Mucosa of descending colon (tissue), 3 donors: Measurements from ENCODE around the gene CNTN2. TPM values are rescaled to one million over a fixed set of nuclear protein-coding genes. Genes with fewer than 3 reads are reported as not detected.

Source experiments
- ATAC-seq: fragments of 200-7000 bp; cut with Tn5 transposase; one replicate; pipeline ENCODE4 v1.9.1; 2020; ENCODE audit warnings: mild to moderate bottlenecking, moderate library complexity
- DNase-seq, 3 donors: peaks; one replicate each; pipeline ENCODE4 v3.0.0-alpha.2; 2020
- H3K36me3 ChIP-seq: fragments of 200-600 bp; one replicate; pipeline ENCODE4 v1.8.0; 2021; ENCODE audit warnings: low read depth, mild to moderate bottlenecking
- H3K4me1 ChIP-seq: fragments of 200-600 bp; one replicate; pipeline ENCODE4 v1.8.0; 2021; ENCODE audit warnings: low read depth, mild to moderate bottlenecking
- H3K4me3 ChIP-seq: fragments of 200-600 bp; one replicate; pipeline ENCODE4 v1.8.0; 2021; ENCODE audit warnings: mild to moderate bottlenecking
- H3K9me3 ChIP-seq: fragments of 200-600 bp; one replicate; pipeline ENCODE4 v1.8.0; 2021; ENCODE audit warnings: mild to moderate bottlenecking
- CTCF ChIP-seq: fragments of 200-600 bp; IDR thresholded peaks from one replicate; pipeline ENCODE4 v1.8.0; 2022; ENCODE audit warnings: antibody characterized with exemption, mild to moderate bottlenecking
- intact Hi-C, 2 donors: fragments of 100-400 bp; cut with DNase I in 1 of 2; cut with micrococcal nuclease in 1 of 2; formaldehyde crosslinking; loops; one replicate each; pipeline versions ENCODE4 v1.11.0 to v1.11.1; 2022; cut with DNase I, micrococcal nuclease
- total RNA-seq, 3 donors: library from RNA; stranded (reverse); fragmentation: NEBNext Ultra II Directional in 2 of 3; extraction: Animal tissue kit (Norgen Biotek cat#: 25700) in 2 of 3; gene quantifications; one replicate each; pipeline versions ENCODE4 v1.2.1 to v1.2.4, GENCODE V29; 2021 to 2023
- donor health status: DM: no; HTN: no; CAD: no; lungs with moderate emphysema.
- donor health status: DM: no; HTN: no; CAD: no.
- donor health status: DM: no; HTN: yes; CAD: no.

CNTN2 gene
- total RNA-seq, 3 donors from 2014 or later = 0.43 to 6.8 (median 0.51) TPM

GRCh38 chr1:205060746-205061145, 17.7 kb downstream of the CNTN2 start:
- no peak overlapping the region for H3K4me3 ChIP-seq
- no peaks in the 10 kb centered on the region for H3K9me3 ChIP-seq
- peaks cover 2% of the 10 kb centered on the region for H3K4me1 ChIP-seq
- TF ChIP-seq CTCF = no peak
- no peak for ATAC-seq
- DNase-seq = no peak
- H3K36me3 ChIP-seq = no peaks in the 10 kb centered on the region
- intact Hi-C loops = loop anchor here (5.0 kb wide), 1 partner anchor 73 kb away; no protein-coding TSS in a partner anchor

- H3K36me3 ChIP-seq = no peaks in the 10 kb centered on the region
- no peak for DNase-seq
- no peak overlapping the region for H3K4me3 ChIP-seq
- intact Hi-C loops = loop anchor here (5.0 kb wide), 1 partner anchor 74 kb away; no protein-coding TSS in a partner anchor
- no peaks in the 10 kb centered on the region for H3K9me3 ChIP-seq
- peaks cover 2% of the 10 kb centered on the region for H3K4me1 ChIP-seq
- no peak for ATAC-seq
- TF ChIP-seq CTCF = no peak
These were observed 18.2 kb downstream of the CNTN2 start for GRCh38 chr1:205061227-205061626.

GRCh38 chr1:205061665-205062069, 18.7 kb downstream of the CNTN2 start:
- intact Hi-C loops = loop anchor here (5.0 kb wide), 1 partner anchor 74 kb away; no protein-coding TSS in a partner anchor
- ATAC-seq (peak; percentile 80), DNase-seq (peak in 2 of 3 donors; percentile 80 to 86)
- no peak overlapping the region for H3K4me3 ChIP-seq
- TF ChIP-seq CTCF = peak; percentile 74
- H3K4me1 ChIP-seq = peaks cover 2% of the 10 kb centered on the region
- H3K36me3 ChIP-seq = no peaks in the 10 kb centered on the region
- H3K9me3 ChIP-seq = no peaks in the 10 kb centered on the region

GRCh38 chr1:205062319-205062718, 19.3 kb downstream of the CNTN2 start:
- Histone ChIP-seq H3K4me3 (no peak overlapping the region), H3K9me3 (no peaks in the 10 kb centered on the region), H3K4me1 (peaks cover 2% of the 10 kb centered on the region), H3K36me3 (no peaks in the 10 kb centered on the region)
- DNase-seq (no peak), ATAC-seq (no peak)
- TF ChIP-seq CTCF = no peak
- intact Hi-C loops = loop anchor here (5.0 kb wide), 1 partner anchor 75 kb away; no protein-coding TSS in a partner anchor

- no peak for TF ChIP-seq CTCF
- Histone ChIP-seq H3K4me3 (no peak overlapping the region), H3K4me1 (peaks cover 2% of the 10 kb centered on the region), H3K36me3 (no peaks in the 10 kb centered on the region), H3K9me3 (no peaks in the 10 kb centered on the region)
- intact Hi-C loops = loop anchor here (5.0 kb wide), 1 partner anchor 76 kb away; no protein-coding TSS in a partner anchor
- ATAC-seq = no peak
- no peak for DNase-seq
These were observed 19.9 kb downstream of the CNTN2 start for GRCh38 chr1:205062895-205063294.

- Histone ChIP-seq H3K4me1 (peaks cover 2% of the 10 kb centered on the region), H3K36me3 (no peaks in the 10 kb centered on the region), H3K9me3 (no peaks in the 10 kb centered on the region), H3K4me3 (no peak overlapping the region)
- TF ChIP-seq CTCF = no peak
- no peak for DNase-seq
- no peak for ATAC-seq
- intact Hi-C loops = loop anchor here (5.0 kb wide), 1 partner anchor 77 kb away; no protein-coding TSS in a partner anchor
These were observed 21.3 kb downstream of the CNTN2 start for GRCh38 chr1:205064301-205064700.
